Heart left ventricle (tissue), 16 donors: ENCODE data around the gene MSMP. TPM values are rescaled to one million over a fixed set of nuclear protein-coding genes. Genes with fewer than 3 reads are reported as not detected.

Experiments
- ATAC-seq, 4 donors: fragments of 200-7000 bp; cut with Tn5 transposase; one replicate each; pipeline ENCODE4 v1.9.1; 2020 to 2022; ENCODE audit warnings: moderate library complexity in 4 of 4, mild to moderate bottlenecking in 3 of 4, moderate number of reproducible peaks in 1 of 4
- DNase-seq, 5 donors: peaks; one replicate each; pipeline ENCODE4 v3.0.0-alpha.2; 2020
- H3K27ac ChIP-seq, 12 donors: fragments of 200-600 bp; sonication (generic) in 4 of 12; one replicate each; pipeline versions ENCODE4 v1.5.0 to v1.8.0; 2016 to 2022; ENCODE audit warnings: mild to moderate bottlenecking in 2 of 12
- H3K27me3 ChIP-seq, 9 donors: fragments of 200-600 bp; sonication (generic) in 2 of 9; one replicate each; pipeline versions ENCODE4 v1.5.1 to v1.8.0; 2016 to 2022; ENCODE audit warnings: mild to moderate bottlenecking in 3 of 9
- H3K36me3 ChIP-seq, 9 donors: fragments of 200-600 bp; sonication (generic) in 2 of 9; one replicate each; pipeline versions ENCODE4 v1.5.0 to v1.8.0; 2018 to 2022; ENCODE audit warnings: mild to moderate bottlenecking in 2 of 9
- H3K4me1 ChIP-seq, 12 donors: fragments of 200-600 bp; sonication (generic) in 4 of 12; one replicate each; pipeline versions ENCODE4 v1.5.0 to v1.8.0; 2016 to 2022; ENCODE audit warnings: mild to moderate bottlenecking in 3 of 12
- H3K4me3 ChIP-seq, 12 donors: fragments of 200-600 bp; sonication (generic) in 4 of 12; one replicate each; pipeline versions ENCODE4 v1.5.0 to v1.8.0; 2017 to 2022; ENCODE audit warnings: mild to moderate bottlenecking in 9 of 12, moderate library complexity in 4 of 12
- H3K9me3 ChIP-seq, 12 donors: fragments of 200-600 bp; sonication (generic) in 4 of 12; one replicate each; pipeline versions ENCODE4 v1.5.0 to v1.8.0; 2016 to 2022; ENCODE audit warnings: mild to moderate bottlenecking in 1 of 12
- POLR2A ChIP-seq, 2 donors: fragments of 450-650 bp; IDR thresholded peaks; one replicate each; pipeline ENCODE4 v1.6.1; 2017; ENCODE audit warnings: antibody characterized with exemption in 2 of 2, mild to moderate bottlenecking in 2 of 2, moderate library complexity in 2 of 2
- WGBS, 4 donors: extraction: QIAGEN DNeasy Blood & Tissue Kit in 2 of 4; methylation state at CpG; one replicate each; pipeline versions ENCODE4 v1.1.5 to v1.1.7; 2013 to 2018; 5-methylcytosine and 5-hydroxymethylcytosine counted together
- intact Hi-C, 10 donors: fragments of 100-400 bp; cut with DNase I; formaldehyde crosslinking; loops; one replicate each; pipeline versions ENCODE4 v1.11.1 to v1.14.2; 2022
- polyA plus RNA-seq, 2 donors: library from polyadenylated mRNA; stranded (reverse); fragments of 200-250 nt; gene quantifications; one replicate each; pipeline ENCODE4 v1.2.3, GENCODE V29; 2013
- total RNA-seq, 9 donors: library from RNA; depleted of rRNA in 2 of 9; stranded (reverse); fragments of >200 nt in 2 of 9; fragmentation: NEBNext Ultra II Directional in 3 of 9; extraction: Animal tissue kit (Norgen Biotek cat#: 25700) in 3 of 9; gene quantifications; one replicate each; pipeline versions ENCODE4 v1.1.0 to v1.2.4, GENCODE V29; 2016 to 2023
- TF ChIP-seq, protein P1 (sequence below), 12 donors: fragments of 200-600 bp; sonication (generic) in 4 of 12; IDR thresholded peaks; one replicate each; pipeline versions ENCODE4 v1.5.0 to v1.8.0; 2018 to 2022; ENCODE audit warnings: antibody characterized with exemption in 12 of 12, mild to moderate bottlenecking in 5 of 12
- donor health status: ischemic (EF 13 %, LVEDD 7.1; RV severe dilation, severe dysfunction).
- donor health status: healthy with polysubstance abuse.
- donor health status: DM: no; HTN: yes; CAD: no.
- donor health status: DM: no; HTN: no; CAD: no.
- donor health status: ischemic (EF 25% LVEDD 6.9; RV normal size, moderate dysfunction).
- donor health status: ischemic (EF 25% LVEDD 5.7; RV mildly dilated, moderate dysfunction).
- donor health status: healthy.
- donor health status: DM: yes; HTN: yes; CAD: no.
- donor health status: ischemic (EF 35%, LVEDD 5.7; RV mildly dilated, moderate dysfunction).
- donor health status: nonischemic (EF 11% LVEDD 7.7; RV severe dilation, severe dysfunction).
- donor health status: DM: yes; HTN: yes; CAD: no.
- donor health status: PGD.
- donor health status: ischemic (EF 29% LVEDD 5.4; RV normal size, mild dysfunction).
- donor health status: nonischemic (EF 23%, LVEDD 6.1; RV moderate dilation, normal function).

The MSMP gene
- total and polyA plus RNA-seq, 11 donors: 0.26 TPM; not detected in 10

DNA sequence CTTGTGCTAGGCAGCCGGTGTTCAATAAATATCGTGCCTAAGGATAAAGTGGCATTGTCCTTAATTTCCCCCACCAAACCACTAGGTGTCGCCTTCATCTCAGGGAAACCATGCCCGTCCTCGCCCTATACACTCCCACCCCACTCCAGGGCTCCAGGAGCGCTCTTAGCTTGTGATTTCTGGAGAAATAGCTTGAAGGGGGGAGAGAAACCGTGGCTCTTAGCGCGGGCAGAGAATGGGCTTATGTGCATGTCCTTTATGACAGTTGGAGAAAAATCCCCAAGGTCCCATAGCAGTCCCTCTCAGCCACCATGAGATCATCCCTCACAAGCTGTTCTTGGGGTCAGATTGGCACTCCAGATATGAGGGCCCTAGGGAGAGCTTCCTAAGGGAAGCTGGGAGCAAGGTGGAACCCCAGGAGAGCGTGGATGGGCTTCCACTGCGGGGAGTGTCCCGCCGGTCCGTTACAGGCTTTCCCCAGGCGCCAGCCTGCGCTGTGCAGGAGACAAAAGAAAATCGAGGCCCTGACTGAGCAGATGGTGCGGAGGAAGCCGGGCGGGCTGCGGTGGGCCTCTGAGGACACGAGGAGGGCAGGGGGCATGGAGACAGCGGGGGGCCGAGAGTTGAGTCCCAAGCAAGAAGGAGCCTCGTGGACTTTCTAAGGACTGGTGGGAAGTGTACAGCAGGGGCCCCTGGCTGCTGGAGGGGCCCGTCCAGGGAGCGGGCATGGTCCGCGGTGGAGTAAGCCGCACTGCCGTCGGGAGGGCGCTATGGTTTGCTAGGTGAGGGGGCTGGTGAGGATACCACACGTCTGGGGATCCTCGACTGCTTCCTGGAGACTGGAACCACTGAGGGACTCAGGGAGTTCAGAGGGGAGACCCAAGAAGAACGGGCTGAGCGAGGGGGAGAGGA, 36.6 kb upstream of the MSMP start:
- Histone ChIP-seq H3K27ac (peak overlapping the region; percentile 27 to 88 (median 82)), H3K36me3 (peaks cover 0 to 4% (median 0%) of the 10 kb centered on the region in 9 donors), H3K9me3 (no peaks in the 10 kb centered on the region), H3K4me3 (peak overlapping the region in 11 of 12 donors; percentile 63 to 96 (median 68)), H3K4me1 (peaks cover 0 to 46% (median 30%) of the 10 kb centered on the region in 12 donors), H3K27me3 (peaks cover 0 to 7% (median 0%) of the 10 kb centered on the region in 9 donors)
- 27 to 45% (median 35%) methylated on average over 37 of the region's 37 CpGs for WGBS, 4 donors
- TF ChIP-seq, protein P1, sequence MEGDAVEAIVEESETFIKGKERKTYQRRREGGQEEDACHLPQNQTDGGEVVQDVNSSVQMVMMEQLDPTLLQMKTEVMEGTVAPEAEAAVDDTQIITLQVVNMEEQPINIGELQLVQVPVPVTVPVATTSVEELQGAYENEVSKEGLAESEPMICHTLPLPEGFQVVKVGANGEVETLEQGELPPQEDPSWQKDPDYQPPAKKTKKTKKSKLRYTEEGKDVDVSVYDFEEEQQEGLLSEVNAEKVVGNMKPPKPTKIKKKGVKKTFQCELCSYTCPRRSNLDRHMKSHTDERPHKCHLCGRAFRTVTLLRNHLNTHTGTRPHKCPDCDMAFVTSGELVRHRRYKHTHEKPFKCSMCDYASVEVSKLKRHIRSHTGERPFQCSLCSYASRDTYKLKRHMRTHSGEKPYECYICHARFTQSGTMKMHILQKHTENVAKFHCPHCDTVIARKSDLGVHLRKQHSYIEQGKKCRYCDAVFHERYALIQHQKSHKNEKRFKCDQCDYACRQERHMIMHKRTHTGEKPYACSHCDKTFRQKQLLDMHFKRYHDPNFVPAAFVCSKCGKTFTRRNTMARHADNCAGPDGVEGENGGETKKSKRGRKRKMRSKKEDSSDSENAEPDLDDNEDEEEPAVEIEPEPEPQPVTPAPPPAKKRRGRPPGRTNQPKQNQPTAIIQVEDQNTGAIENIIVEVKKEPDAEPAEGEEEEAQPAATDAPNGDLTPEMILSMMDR (IDR thresholded peaks at IDR 0.05): peak; percentile 75 to 92 (median 84)
- no peak for TF ChIP-seq POLR2A (IDR thresholded peaks at IDR 0.05)
- DNase-seq (peak; percentile 68 to 82 (median 75)), ATAC-seq (peak; percentile 81 to 92 (median 88))
- intact Hi-C loops: loop anchor here (1.0 to 10.0 kb wide), 9 partner anchors 22 to 234 kb away; partner anchors contain the start of genes HINT2 (in 3 of the 10), FAM221B (in 1 of the 10), SPAG8 (in 1 of the 10) and TMEM8B (in 1 of the 10)

DNA sequence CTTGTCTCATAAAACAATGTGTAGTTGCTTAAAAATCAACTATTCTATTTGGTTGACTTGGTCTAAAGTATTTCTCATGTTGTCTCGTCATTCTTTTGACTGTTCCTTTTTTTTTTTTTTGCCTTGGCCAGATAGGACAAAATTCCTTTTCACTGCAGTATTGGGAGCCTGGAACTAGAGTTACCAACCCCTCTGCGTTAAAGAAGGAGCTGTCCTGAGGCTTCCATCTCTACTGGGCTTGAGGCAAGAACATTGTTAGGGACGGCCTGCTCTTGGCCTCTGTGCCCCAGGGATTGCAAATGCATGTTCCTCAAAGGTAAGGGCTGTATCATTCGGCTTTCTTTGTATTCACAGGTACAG, 35.9 kb upstream of the MSMP start:
- H3K4me1 ChIP-seq: peaks cover 0 to 43% (median 29%) of the 10 kb centered on the region in 12 donors
- peak overlapping the region in 1 of 12 donors; percentile 84 for H3K27ac ChIP-seq
- 26 to 35% (median 30%) methylated on average over 4 of the region's 4 CpGs for WGBS, 4 donors
- no peak overlapping the region for H3K4me3 ChIP-seq
- H3K27me3 ChIP-seq: peaks cover 0 to 7% (median 0%) of the 10 kb centered on the region in 9 donors
- TF ChIP-seq, protein P1 (IDR thresholded peaks at IDR 0.05): no peak
- no peak for TF ChIP-seq POLR2A (IDR thresholded peaks at IDR 0.05)
- no peak for ATAC-seq
- intact Hi-C loops: loop anchor here (1.0 to 10.0 kb wide), 8 partner anchors 25 to 235 kb away; partner anchors contain the start of genes HINT2 (in 3 of the 10), FAM221B (in 1 of the 10) and TMEM8B (in 1 of the 10)
- H3K36me3 ChIP-seq: peaks cover 0 to 4% (median 0%) of the 10 kb centered on the region in 9 donors
- no peak for DNase-seq
- H3K9me3 ChIP-seq: no peaks in the 10 kb centered on the region

DNA sequence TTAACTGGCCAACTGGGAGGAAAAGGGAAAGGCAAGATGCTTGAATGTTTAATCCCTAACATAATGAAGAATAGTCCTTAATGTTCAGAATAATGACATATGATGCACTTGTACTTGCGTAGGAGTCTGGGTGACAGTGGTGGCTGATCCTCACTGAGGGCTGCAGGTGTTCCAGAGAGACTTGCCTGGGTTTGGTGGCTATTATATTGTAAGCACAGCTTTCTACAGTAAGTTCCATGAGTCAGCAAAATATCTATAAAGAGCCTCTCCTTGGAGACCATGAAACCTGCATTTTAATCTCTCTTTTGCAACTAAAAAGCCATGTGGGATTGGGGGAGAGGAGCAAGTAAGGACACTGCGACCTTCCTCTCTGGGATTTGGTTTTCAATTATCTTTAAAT, 35.5 kb upstream of the MSMP start:
- Histone ChIP-seq H3K4me1 (peaks cover 0 to 41% (median 28%) of the 10 kb centered on the region in 12 donors), H3K4me3 (no peak overlapping the region), H3K36me3 (peaks cover 0 to 4% (median 0%) of the 10 kb centered on the region in 9 donors), H3K9me3 (no peaks in the 10 kb centered on the region), H3K27me3 (peaks cover 0 to 7% (median 0%) of the 10 kb centered on the region in 9 donors), H3K27ac (no peak overlapping the region)
- ATAC-seq (no peak), DNase-seq (no peak)
- intact Hi-C loops: loop anchor here in 2 of 10 donors (1.0 to 5.0 kb wide), 2 partner anchors 93 to 233 kb away; no protein-coding TSS in a partner anchor
- WGBS, 4 donors: 86 to 95% (median 92%) methylated on average over 2 of the region's 2 CpGs
- TF ChIP-seq, protein P1 (IDR thresholded peaks at IDR 0.05): no peak
- no peak for TF ChIP-seq POLR2A (IDR thresholded peaks at IDR 0.05)

DNA sequence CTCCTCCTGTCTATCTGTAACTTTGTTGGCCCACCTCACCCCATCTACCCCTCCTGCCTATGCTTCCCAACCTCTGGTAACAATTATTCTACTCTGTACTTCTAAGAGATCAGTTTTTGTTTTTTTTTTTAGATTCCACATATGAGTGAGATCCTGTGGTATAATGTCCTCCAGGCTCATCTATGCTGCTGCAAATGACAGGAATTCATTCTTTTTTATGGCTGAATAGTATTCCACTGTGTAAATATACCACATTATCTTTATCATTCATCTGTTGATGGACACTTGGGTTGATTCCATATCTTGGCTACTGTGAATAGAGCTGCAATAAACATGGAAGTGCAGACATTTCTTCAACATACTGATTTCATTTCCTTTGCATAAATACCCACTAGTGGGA, 29.3 kb upstream of the MSMP start:
- no peak for ATAC-seq
- intact Hi-C loops: no loop called here
- no peak for DNase-seq
- Histone ChIP-seq H3K36me3 (peaks cover 0 to 4% (median 0%) of the 10 kb centered on the region in 9 donors), H3K4me1 (no peaks in the 10 kb centered on the region), H3K9me3 (no peaks in the 10 kb centered on the region), H3K27me3 (no peaks in the 10 kb centered on the region), H3K27ac (no peak overlapping the region), H3K4me3 (no peak overlapping the region)
- TF ChIP-seq, protein P1 (IDR thresholded peaks at IDR 0.05): no peak
- TF ChIP-seq POLR2A (IDR thresholded peaks at IDR 0.05): no peak
